Measurements from ENCODE around the gene RSAD1.

The RSAD1 gene

DNA sequence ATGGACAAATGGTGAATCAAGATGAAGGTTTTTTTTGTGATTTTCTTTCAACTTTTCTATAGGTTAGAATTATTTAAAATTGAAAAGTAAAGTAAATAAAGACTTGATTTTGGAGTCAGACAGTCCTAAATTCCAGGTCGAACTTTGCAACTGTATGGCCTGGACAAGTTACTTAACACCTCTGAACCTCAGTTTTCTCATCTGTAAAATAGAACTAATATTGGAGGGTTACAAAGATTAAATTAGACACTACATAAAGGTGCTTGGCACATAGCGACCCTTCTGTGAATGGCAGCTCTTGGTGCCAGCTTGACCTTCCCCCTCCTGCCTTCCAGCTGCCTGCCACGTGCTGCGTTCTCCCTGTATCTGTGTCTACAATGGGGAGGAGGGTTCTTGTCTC lies 3.0 kb downstream of the RSAD1 start:
- ChIA-PET CTCF (interaction anchor here (0.6 to 1.7 kb wide), 6 partner anchors 49 to 151 kb away, joined by 3 to 7 read pairs (median 4); partner anchors contain the start of gene LRRC59), POLR2A (no interaction called here)
- no peak for DNase-seq (ENCODE audit: extremely low spot score)
- TF ChIP-seq SP1 (IDR thresholded peaks at IDR 0.05): no peak
- no peak for TF ChIP-seq BHLHE40 (IDR thresholded peaks at IDR 0.05; ENCODE audit: borderline replicate concordance)
- no peak for TF ChIP-seq ARNT (IDR thresholded peaks at IDR 0.05)
- TF ChIP-seq CTBP1 (IDR thresholded peaks at IDR 0.05; ENCODE audit: borderline replicate concordance): no peak
- TF ChIP-seq TARDBP (IDR thresholded peaks at IDR 0.05): no peak
- TF ChIP-seq SUZ12 (IDR thresholded peaks at IDR 0.05): no peak
- no peak for TF ChIP-seq NFRKB (IDR thresholded peaks at IDR 0.05)
- no peak for TF ChIP-seq ZNF384 (IDR thresholded peaks at IDR 0.05)
- TF ChIP-seq, protein P1, sequence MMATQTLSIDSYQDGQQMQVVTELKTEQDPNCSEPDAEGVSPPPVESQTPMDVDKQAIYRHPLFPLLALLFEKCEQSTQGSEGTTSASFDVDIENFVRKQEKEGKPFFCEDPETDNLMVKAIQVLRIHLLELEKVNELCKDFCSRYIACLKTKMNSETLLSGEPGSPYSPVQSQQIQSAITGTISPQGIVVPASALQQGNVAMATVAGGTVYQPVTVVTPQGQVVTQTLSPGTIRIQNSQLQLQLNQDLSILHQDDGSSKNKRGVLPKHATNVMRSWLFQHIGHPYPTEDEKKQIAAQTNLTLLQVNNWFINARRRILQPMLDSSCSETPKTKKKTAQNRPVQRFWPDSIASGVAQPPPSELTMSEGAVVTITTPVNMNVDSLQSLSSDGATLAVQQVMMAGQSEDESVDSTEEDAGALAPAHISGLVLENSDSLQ (IDR thresholded peaks at IDR 0.05): no peak
- no peak for TF ChIP-seq L3MBTL2 (conservative IDR thresholded peaks at IDR 0.05)
- no peak for TF ChIP-seq FOXK2 (IDR thresholded peaks at IDR 0.05)
- TF ChIP-seq FOXA1 (IDR thresholded peaks at IDR 0.05): no peak
- TF ChIP-seq HDGF (IDR thresholded peaks at IDR 0.05; ENCODE audit: borderline replicate concordance): no peak

GRCh38 chr17:50482110-50482509 lies 3.5 kb downstream of the RSAD1 start:
- no peak for DNase-seq (ENCODE audit: extremely low spot score)
- ChIA-PET POLR2A (no interaction called here), CTCF (interaction anchor here (0.7 to 1.7 kb wide), 6 partner anchors 43 to 151 kb away, joined by 3 to 7 read pairs (median 3); partner anchors contain the start of gene LRRC59)
- TF ChIP-seq TARDBP (IDR thresholded peaks at IDR 0.05): no peak
- TF ChIP-seq FOXA1 (IDR thresholded peaks at IDR 0.05): no peak
- no peak for TF ChIP-seq FOXM1 (IDR thresholded peaks at IDR 0.05; ENCODE audit: borderline replicate concordance)
- TF ChIP-seq ZNF384 (IDR thresholded peaks at IDR 0.05): no peak
- TF ChIP-seq LEF1 (IDR thresholded peaks at IDR 0.05; ENCODE audit: borderline replicate concordance): no peak
- TF ChIP-seq, protein P1 (IDR thresholded peaks at IDR 0.05): no peak
- 0 out of 2 replicates have a peak, but pooled peaks have one; percentile 53 for TF ChIP-seq HDGF (IDR thresholded peaks at IDR 0.05; ENCODE audit: borderline replicate concordance)

GRCh38 chr17:50482516-50482915 lies 3.9 kb downstream of the RSAD1 start:
- TF ChIP-seq FOXA1 (IDR thresholded peaks at IDR 0.05) (no peak), FOXK2 (IDR thresholded peaks at IDR 0.05) (no peak), NFRKB (IDR thresholded peaks at IDR 0.05) (no peak), SUZ12 (IDR thresholded peaks at IDR 0.05) (no peak), ELF4 (IDR thresholded peaks at IDR 0.05) (no peak), FOXM1 (IDR thresholded peaks at IDR 0.05; ENCODE audit: borderline replicate concordance) (no peak), HDGF (IDR thresholded peaks at IDR 0.05; ENCODE audit: borderline replicate concordance) (no peak), SP1 (IDR thresholded peaks at IDR 0.05) (no peak), ZNF384 (IDR thresholded peaks at IDR 0.05) (no peak), CTBP1 (IDR thresholded peaks at IDR 0.05; ENCODE audit: borderline replicate concordance) (no peak), TARDBP (IDR thresholded peaks at IDR 0.05) (no peak), LEF1 (IDR thresholded peaks at IDR 0.05; ENCODE audit: borderline replicate concordance) (no peak), BHLHE40 (IDR thresholded peaks at IDR 0.05; ENCODE audit: borderline replicate concordance) (no peak), L3MBTL2 (conservative IDR thresholded peaks at IDR 0.05) (no peak)
- TF ChIP-seq, protein P1 (IDR thresholded peaks at IDR 0.05): no peak
- ChIA-PET CTCF (interaction anchor here (0.7 to 1.7 kb wide), 7 partner anchors 9 to 150 kb away, joined by 3 to 7 read pairs (median 3); partner anchors contain the start of gene LRRC59), POLR2A (no interaction called here)
- DNase-seq (ENCODE audit: extremely low spot score): peak; percentile 78

DNA sequence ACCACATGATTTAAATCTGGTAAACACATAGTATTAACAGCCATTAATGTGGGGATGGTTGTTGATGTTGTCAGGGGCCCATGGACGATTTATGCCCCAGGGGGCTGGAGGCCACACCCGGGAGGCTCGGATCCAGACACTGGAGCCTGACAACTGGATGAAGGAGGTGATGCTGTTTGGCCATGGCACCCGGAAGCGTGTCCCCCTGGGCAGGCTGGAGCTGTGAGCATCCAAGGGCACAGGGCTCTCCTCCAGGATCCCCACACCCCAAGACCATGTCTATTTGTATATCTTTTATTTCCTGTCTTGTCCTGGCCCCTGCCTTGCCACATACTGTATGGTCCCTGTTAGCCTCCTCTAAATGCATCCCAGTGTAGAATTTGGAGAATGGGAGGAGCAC lies 4.6 kb downstream of the RSAD1 start:
- POLR2A ChIA-PET: interaction anchor here (0.7 to 1.4 kb wide), 3 partner anchors 10 to 121 kb away, joined by 3 to 5 read pairs (median 3); no protein-coding TSS in a partner anchor
- no peak for DNase-seq (ENCODE audit: extremely low spot score)
- CTCF ChIA-PET: interaction anchor here (0.6 to 1.7 kb wide), 10 partner anchors 10 to 453 kb away, joined by 3 to 7 read pairs (median 4); no protein-coding TSS in a partner anchor
- TF ChIP-seq TARDBP (IDR thresholded peaks at IDR 0.05) (no peak), HDGF (IDR thresholded peaks at IDR 0.05; ENCODE audit: borderline replicate concordance) (no peak), CTBP1 (IDR thresholded peaks at IDR 0.05; ENCODE audit: borderline replicate concordance) (no peak), ARNT (IDR thresholded peaks at IDR 0.05) (no peak), SP1 (IDR thresholded peaks at IDR 0.05) (no peak)
- TF ChIP-seq, protein P1 (IDR thresholded peaks at IDR 0.05): no peak

GRCh38 chr17:50484386-50485155 lies 5.9 kb downstream of the RSAD1 start:
- no peak for DNase-seq (ENCODE audit: extremely low spot score)
- ChIA-PET POLR2A (interaction anchor here (1.2 to 1.4 kb wide), 2 partner anchors 9 to 57 kb away, joined by 3 to 5 read pairs; no protein-coding TSS in a partner anchor), CTCF (interaction anchor here (1.0 to 1.2 kb wide), 7 partner anchors 11 to 211 kb away, joined by 3 to 5 read pairs (median 3); no protein-coding TSS in a partner anchor)
- TF ChIP-seq ZNF384 (IDR thresholded peaks at IDR 0.05) (no peak), L3MBTL2 (conservative IDR thresholded peaks at IDR 0.05) (no peak), FOXM1 (IDR thresholded peaks at IDR 0.05; ENCODE audit: borderline replicate concordance) (no peak), FOXK2 (IDR thresholded peaks at IDR 0.05) (no peak), NFRKB (IDR thresholded peaks at IDR 0.05) (no peak), BHLHE40 (IDR thresholded peaks at IDR 0.05; ENCODE audit: borderline replicate concordance) (no peak), ELF4 (IDR thresholded peaks at IDR 0.05) (no peak), LEF1 (IDR thresholded peaks at IDR 0.05; ENCODE audit: borderline replicate concordance) (no peak), CTBP1 (IDR thresholded peaks at IDR 0.05; ENCODE audit: borderline replicate concordance) (no peak), TARDBP (IDR thresholded peaks at IDR 0.05) (no peak), ARNT (IDR thresholded peaks at IDR 0.05) (no peak), FOXA1 (IDR thresholded peaks at IDR 0.05) (no peak), SUZ12 (IDR thresholded peaks at IDR 0.05) (no peak), HDGF (IDR thresholded peaks at IDR 0.05; ENCODE audit: borderline replicate concordance) (no peak), SP1 (IDR thresholded peaks at IDR 0.05) (no peak)
- TF ChIP-seq, protein P1 (IDR thresholded peaks at IDR 0.05): no peak
